ENCODE results near the gene POLDIP2.
A peak's percentile ranks its signal among the peaks of the same experiment; 100 is the strongest.

The POLDIP2 gene

DNA sequence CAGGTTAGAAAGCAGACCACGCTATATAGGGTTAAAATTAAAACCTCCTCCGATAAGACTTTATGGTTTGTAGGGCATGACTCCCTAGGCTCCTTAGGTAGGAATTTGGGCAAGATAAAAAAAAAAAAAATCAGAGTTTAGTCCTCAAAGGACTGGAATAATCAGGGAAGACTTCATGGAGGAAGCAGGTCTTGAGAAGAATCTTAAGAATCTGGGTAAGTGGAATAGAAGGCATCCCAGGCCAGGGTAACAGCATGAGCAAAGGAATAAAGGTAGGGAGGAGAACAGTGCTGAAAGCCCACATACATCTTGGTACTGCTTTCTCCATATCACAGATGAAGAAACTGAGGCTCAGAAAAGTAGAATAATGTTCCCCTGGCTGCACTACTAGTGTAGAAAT lies 33.2 kb upstream of the POLDIP2 start:
- H3K9me3 ChIP-seq (ENCODE audit: control insufficient read depth in 2 of 2, low read length in 2 of 2), result no peaks in the 10 kb centered on the region
- H3K4me1 ChIP-seq (ENCODE audit: control insufficient read depth, insufficient read depth, low read length), result no peaks in the 10 kb centered on the region
- peaks cover 25 to 30% of the 10 kb centered on the region in 2 donors for H3K36me3 ChIP-seq (ENCODE audit: control insufficient read depth in 2 of 2, insufficient read depth in 2 of 2, low read length in 2 of 2)
- no peak overlapping the region for H3K27ac ChIP-seq (ENCODE audit: low read length)
- no peaks in the 10 kb centered on the region for H3K27me3 ChIP-seq (ENCODE audit: control insufficient read depth in 1 of 2, insufficient read depth in 2 of 2, low read length in 2 of 2)
- H3K4me3 ChIP-seq (ENCODE audit: low read length in 2 of 2), result no peak overlapping the region
- no peak overlapping the region for H3K9ac ChIP-seq (ENCODE audit: low read length in 2 of 2)

DNA sequence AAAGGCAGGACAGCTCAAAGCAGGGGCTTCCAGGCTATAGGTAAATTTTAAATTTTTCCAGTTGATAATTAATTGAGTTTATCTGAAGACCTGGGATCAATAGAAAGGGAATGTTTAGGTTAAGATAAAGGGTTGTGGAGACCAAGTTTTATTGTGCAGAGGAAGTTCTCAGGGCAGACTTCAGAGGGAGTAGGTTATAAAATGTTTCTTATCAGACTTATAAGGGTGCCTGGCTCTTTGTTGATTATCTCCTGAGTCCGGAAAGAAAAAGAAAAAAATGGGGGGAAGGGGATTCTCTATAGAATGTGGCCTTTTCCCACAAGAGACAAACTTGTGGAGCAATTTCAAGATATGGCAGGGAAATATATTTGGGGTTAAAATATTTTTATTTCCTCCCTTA lies 32.8 kb upstream of the POLDIP2 start:
- Histone ChIP-seq H3K27me3 (ENCODE audit: control insufficient read depth in 1 of 2, insufficient read depth in 2 of 2, low read length in 2 of 2) (no peaks in the 10 kb centered on the region), H3K9me3 (ENCODE audit: control insufficient read depth in 2 of 2, low read length in 2 of 2) (no peaks in the 10 kb centered on the region), H3K36me3 (ENCODE audit: control insufficient read depth in 2 of 2, insufficient read depth in 2 of 2, low read length in 2 of 2) (peaks cover 25 to 30% of the 10 kb centered on the region in 2 donors), H3K4me3 (ENCODE audit: low read length in 2 of 2) (no peak overlapping the region), H3K27ac (ENCODE audit: low read length) (no peak overlapping the region), H3K9ac (ENCODE audit: low read length in 2 of 2) (no peak overlapping the region), H3K4me1 (ENCODE audit: control insufficient read depth, insufficient read depth, low read length) (no peaks in the 10 kb centered on the region)

DNA sequence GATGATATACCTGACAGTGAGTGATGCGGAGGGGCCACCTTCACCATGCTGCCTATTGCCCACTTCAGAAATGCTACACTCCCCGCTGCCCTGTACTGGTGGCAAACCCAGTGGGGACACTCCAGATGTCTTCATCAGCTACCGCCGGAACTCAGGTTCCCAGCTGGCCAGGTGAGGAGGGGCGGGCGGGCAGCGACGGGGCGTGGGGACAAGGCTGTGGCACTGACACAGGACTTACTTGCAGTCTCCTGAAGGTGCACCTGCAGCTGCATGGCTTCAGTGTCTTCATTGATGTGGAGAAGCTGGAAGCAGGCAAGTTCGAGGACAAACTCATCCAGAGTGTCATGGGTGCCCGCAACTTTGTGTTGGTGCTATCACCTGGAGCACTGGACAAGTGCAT lies 30.8 kb upstream of the POLDIP2 start:
- H3K36me3 ChIP-seq (ENCODE audit: control insufficient read depth in 2 of 2, insufficient read depth in 2 of 2, low read length in 2 of 2), result peaks cover 25 to 28% of the 10 kb centered on the region in 2 donors
- no peak overlapping the region for H3K27ac ChIP-seq (ENCODE audit: low read length)
- peaks cover 3% of the 10 kb centered on the region for H3K4me1 ChIP-seq (ENCODE audit: control insufficient read depth, insufficient read depth, low read length)
- H3K9ac ChIP-seq (ENCODE audit: low read length in 2 of 2), result no peak overlapping the region
- H3K27me3 ChIP-seq (ENCODE audit: control insufficient read depth in 1 of 2, insufficient read depth in 2 of 2, low read length in 2 of 2), result no peaks in the 10 kb centered on the region
- H3K9me3 ChIP-seq (ENCODE audit: control insufficient read depth in 2 of 2, low read length in 2 of 2), result no peaks in the 10 kb centered on the region
- H3K4me3 ChIP-seq (ENCODE audit: low read length in 2 of 2), result no peak overlapping the region

DNA sequence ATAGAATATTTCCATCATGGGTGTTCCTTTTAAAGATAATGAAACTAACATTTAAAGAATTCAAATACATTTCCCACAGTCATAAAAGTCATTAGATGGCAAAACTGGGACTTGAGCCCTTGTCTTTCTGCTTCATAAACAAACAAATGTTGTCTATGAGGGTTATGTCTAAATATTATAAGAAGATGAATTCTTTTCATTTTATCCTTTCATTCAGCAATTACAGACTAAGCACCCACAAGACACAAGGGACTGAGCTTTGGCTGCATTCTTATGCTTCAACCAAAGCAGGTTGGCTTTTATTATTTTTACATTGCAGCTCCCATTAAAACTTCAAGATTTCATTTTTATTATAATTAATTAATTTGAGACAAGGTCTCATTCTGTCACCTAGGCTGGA lies 29.1 kb upstream of the POLDIP2 start:
- H3K4me1 ChIP-seq (ENCODE audit: control insufficient read depth, insufficient read depth, low read length), result peaks cover 6% of the 10 kb centered on the region
- H3K27ac ChIP-seq (ENCODE audit: low read length), result no peak overlapping the region
- H3K9ac ChIP-seq (ENCODE audit: low read length in 2 of 2), result no peak overlapping the region
- H3K27me3 ChIP-seq (ENCODE audit: control insufficient read depth in 1 of 2, insufficient read depth in 2 of 2, low read length in 2 of 2), result no peaks in the 10 kb centered on the region
- peaks cover 19 to 20% of the 10 kb centered on the region in 2 donors for H3K36me3 ChIP-seq (ENCODE audit: control insufficient read depth in 2 of 2, insufficient read depth in 2 of 2, low read length in 2 of 2)
- no peaks in the 10 kb centered on the region for H3K9me3 ChIP-seq (ENCODE audit: control insufficient read depth in 2 of 2, low read length in 2 of 2)
- H3K4me3 ChIP-seq (ENCODE audit: low read length in 2 of 2), result no peak overlapping the region

DNA sequence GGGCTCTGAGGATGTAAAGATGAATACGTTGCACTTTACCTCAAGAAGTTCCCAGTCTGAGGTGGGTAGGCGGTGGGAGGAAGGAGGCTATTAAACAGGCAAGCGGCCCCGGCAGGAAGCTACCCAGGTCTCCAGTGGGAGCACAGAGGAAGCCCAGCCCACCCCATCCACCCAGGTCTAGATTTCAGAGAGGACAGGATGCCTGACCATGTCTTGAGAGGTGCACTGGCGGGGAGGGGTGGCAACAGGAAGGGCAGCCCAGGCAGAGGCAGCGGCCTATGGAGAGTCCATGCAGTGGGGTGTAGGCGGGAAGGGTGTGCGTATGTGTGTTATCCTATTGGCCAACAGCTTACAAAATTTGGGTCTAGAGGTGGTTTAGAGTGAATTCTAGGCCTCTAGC lies 28.1 kb upstream of the POLDIP2 start:
- Histone ChIP-seq H3K36me3 (ENCODE audit: control insufficient read depth in 2 of 2, insufficient read depth in 2 of 2, low read length in 2 of 2) (peaks cover 12% of the 10 kb centered on the region in 2 donors), H3K9me3 (ENCODE audit: control insufficient read depth in 2 of 2, low read length in 2 of 2) (no peaks in the 10 kb centered on the region), H3K27ac (ENCODE audit: low read length) (no peak overlapping the region), H3K9ac (ENCODE audit: low read length in 2 of 2) (no peak overlapping the region), H3K4me3 (ENCODE audit: low read length in 2 of 2) (no peak overlapping the region), H3K4me1 (ENCODE audit: control insufficient read depth, insufficient read depth, low read length) (peaks cover 8% of the 10 kb centered on the region), H3K27me3 (ENCODE audit: control insufficient read depth in 1 of 2, insufficient read depth in 2 of 2, low read length in 2 of 2) (no peaks in the 10 kb centered on the region)

DNA sequence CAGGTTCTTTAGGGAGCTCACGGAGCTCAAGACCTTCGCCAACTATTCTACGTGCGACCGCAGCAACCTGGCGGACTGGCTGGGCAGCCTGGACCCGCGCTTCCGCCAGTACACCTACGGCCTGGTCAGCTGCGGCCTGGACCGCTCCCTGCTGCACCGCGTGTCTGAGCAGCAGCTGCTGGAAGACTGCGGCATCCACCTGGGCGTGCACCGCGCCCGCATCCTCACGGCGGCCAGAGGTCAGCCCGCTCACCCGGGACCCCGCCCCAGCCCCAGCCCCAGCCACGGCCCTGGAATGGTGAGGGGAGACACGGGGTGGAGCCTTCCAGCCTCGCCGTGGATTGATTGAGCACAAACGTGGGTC lies 27.7 kb upstream of the POLDIP2 start:
- peak overlapping the region; percentile 12 to 59 for H3K4me3 ChIP-seq (ENCODE audit: low read length in 2 of 2)
- H3K27me3 ChIP-seq (ENCODE audit: control insufficient read depth in 1 of 2, insufficient read depth in 2 of 2, low read length in 2 of 2), result no peaks in the 10 kb centered on the region
- no peaks in the 10 kb centered on the region for H3K9me3 ChIP-seq (ENCODE audit: control insufficient read depth in 2 of 2, low read length in 2 of 2)
- no peak overlapping the region for H3K27ac ChIP-seq (ENCODE audit: low read length)
- no peak overlapping the region for H3K9ac ChIP-seq (ENCODE audit: low read length in 2 of 2)
- peaks cover 8% of the 10 kb centered on the region for H3K4me1 ChIP-seq (ENCODE audit: control insufficient read depth, insufficient read depth, low read length)
- H3K36me3 ChIP-seq (ENCODE audit: control insufficient read depth in 2 of 2, insufficient read depth in 2 of 2, low read length in 2 of 2), result peaks cover 8 to 12% of the 10 kb centered on the region in 2 donors

DNA sequence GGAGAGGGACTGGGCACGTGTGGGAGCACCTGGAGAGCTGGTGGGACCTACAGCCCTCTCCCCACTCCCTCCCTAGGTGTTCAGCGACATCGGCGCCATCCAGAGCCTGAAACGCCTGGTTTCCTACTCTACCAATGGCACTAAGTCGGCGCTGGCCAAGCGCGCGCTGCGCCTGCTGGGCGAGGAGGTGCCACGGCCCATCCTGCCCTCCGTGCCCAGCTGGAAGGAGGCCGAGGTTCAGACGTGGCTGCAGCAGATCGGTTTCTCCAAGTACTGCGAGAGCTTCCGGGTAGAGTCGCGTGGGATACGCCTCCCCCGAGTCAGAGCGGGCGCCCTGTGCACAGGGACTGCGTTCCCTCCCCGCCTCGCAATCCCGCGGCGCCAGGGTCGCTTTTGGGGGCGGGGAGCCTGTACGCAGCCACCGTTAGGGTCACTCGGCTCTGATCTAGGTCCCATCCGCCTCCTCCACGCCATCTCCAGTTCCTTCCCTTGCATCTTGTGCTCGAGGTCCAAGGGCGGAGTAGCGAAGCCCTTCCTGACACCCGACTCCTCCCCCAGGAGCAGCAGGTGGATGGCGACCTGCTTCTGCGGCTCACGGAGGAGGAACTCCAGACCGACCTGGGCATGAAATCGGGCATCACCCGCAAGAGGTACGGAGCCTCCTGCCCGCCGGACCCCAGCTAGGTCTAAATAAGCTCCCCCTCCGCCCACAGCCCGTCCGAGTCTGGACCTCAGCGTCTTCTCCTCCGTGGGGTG lies 27.1 kb upstream of the POLDIP2 start:
- Histone ChIP-seq H3K4me3 (ENCODE audit: low read length in 2 of 2) (peak overlapping the region; percentile 12 to 59), H3K27ac (ENCODE audit: low read length) (no peak overlapping the region), H3K9ac (ENCODE audit: low read length in 2 of 2) (peak overlapping the region in 1 of 2 donors; percentile 21), H3K9me3 (ENCODE audit: control insufficient read depth in 2 of 2, low read length in 2 of 2) (no peaks in the 10 kb centered on the region), H3K4me1 (ENCODE audit: control insufficient read depth, insufficient read depth, low read length) (peaks cover 8% of the 10 kb centered on the region), H3K27me3 (ENCODE audit: control insufficient read depth in 1 of 2, insufficient read depth in 2 of 2, low read length in 2 of 2) (no peaks in the 10 kb centered on the region), H3K36me3 (ENCODE audit: control insufficient read depth in 2 of 2, insufficient read depth in 2 of 2, low read length in 2 of 2) (peaks cover 4 to 12% of the 10 kb centered on the region in 2 donors)

DNA sequence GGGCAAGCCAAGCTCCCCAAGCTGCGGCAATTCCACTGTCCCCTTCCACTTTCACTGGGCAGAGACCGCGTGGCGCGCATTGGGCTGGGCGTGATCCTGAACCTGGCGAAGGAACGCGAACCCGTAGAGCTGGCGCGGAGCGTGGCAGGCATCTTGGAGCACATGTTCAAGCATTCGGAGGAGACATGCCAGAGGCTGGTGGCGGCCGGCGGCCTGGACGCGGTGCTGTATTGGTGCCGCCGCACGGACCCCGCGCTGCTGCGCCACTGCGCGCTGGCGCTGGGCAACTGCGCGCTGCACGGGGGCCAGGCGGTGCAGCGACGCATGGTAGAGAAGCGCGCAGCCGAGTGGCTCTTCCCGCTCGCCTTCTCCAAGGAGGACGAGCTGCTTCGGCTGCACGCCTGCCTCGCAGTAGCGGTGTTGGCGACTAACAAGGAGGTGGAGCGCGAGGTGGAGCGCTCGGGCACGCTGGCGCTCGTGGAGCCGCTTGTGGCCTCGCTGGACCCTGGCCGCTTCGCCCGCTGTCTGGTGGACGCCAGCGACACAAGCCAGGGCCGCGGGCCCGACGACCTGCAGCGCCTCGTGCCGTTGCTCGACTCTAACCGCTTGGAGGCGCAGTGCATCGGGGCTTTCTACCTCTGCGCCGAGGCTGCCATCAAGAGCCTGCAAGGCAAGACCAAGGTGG lies 24.0 kb upstream of the POLDIP2 start:
- Histone ChIP-seq H3K9ac (ENCODE audit: low read length in 2 of 2) (no peak overlapping the region), H3K27me3 (ENCODE audit: control insufficient read depth in 1 of 2, insufficient read depth in 2 of 2, low read length in 2 of 2) (no peaks in the 10 kb centered on the region), H3K4me1 (ENCODE audit: control insufficient read depth, insufficient read depth, low read length) (peaks cover 8% of the 10 kb centered on the region), H3K27ac (ENCODE audit: low read length) (no peak overlapping the region), H3K9me3 (ENCODE audit: control insufficient read depth in 2 of 2, low read length in 2 of 2) (no peaks in the 10 kb centered on the region), H3K4me3 (ENCODE audit: low read length in 2 of 2) (peak overlapping the region in 1 of 2 donors; percentile 8), H3K36me3 (ENCODE audit: control insufficient read depth in 2 of 2, insufficient read depth in 2 of 2, low read length in 2 of 2) (no peaks in the 10 kb centered on the region)

DNA sequence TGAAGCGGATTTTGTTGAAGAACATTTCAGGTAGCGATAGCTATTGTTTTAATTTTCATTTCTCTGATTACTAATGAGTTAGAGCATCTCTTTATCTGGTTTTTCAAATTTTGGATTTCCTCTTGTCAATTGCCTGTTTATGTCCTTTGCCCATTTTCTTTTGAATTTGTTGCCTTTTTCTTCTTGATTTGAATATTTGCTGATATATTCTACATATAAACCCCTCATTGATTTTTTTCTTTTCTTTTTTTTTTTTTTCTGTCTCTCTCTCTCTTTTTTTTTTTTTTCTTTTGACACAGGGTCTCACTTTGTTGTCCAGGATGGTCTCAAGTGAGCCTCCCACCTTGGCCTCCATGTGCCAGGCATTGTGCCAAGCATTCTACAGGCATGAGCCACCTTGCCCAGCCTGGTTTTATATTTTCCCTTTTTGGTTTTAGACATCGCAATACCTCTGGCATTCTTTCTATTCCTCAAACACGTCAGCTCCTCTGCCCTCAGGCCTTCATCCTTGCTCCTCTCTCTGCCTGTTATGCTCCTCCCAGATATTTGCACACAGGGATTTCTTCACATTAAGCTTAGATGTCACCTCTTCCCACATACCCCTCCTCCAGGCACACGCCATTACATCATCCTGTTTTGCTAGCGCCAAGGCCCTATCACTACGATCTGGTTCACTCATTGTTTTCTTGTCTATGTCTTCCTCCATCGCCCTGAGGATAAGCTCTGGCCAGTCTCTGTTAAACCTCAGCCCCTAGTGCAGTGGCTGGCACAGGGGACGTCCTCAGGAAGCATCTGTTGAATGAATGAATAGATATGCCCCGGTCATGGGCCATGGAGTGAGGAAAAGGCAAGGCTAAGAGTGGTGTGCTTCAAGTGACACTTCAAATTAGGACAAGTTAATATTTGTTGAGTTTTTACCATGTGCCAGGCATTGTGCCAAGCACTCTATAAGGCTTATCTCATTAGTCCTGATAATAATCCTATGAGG lies 22.8 kb upstream of the POLDIP2 start:
- Histone ChIP-seq H3K4me3 (ENCODE audit: low read length in 2 of 2) (no peak overlapping the region), H3K27me3 (ENCODE audit: control insufficient read depth in 1 of 2, insufficient read depth in 2 of 2, low read length in 2 of 2) (no peaks in the 10 kb centered on the region), H3K27ac (ENCODE audit: low read length) (no peak overlapping the region), H3K4me1 (ENCODE audit: control insufficient read depth, insufficient read depth, low read length) (peaks cover 8% of the 10 kb centered on the region), H3K36me3 (ENCODE audit: control insufficient read depth in 2 of 2, insufficient read depth in 2 of 2, low read length in 2 of 2) (no peaks in the 10 kb centered on the region), H3K9ac (ENCODE audit: low read length in 2 of 2) (no peak overlapping the region), H3K9me3 (ENCODE audit: control insufficient read depth in 2 of 2, low read length in 2 of 2) (no peaks in the 10 kb centered on the region)

DNA sequence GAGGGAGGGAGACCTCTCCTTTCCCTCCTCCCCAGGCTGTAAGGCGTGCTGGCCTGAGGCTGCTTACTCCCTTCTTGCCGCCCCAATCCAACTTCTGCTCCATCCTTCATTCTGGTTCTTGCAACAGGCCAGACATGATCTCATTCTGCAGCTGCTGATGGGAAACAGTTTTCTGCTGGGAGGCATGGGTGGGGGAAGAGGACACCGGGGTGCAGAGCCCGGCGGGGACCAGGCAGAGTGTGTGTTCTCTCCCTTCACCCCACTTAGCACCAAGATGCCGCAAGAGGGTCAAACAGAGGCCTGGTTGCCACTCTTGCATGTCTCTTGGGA lies 15.6 kb upstream of the POLDIP2 start:
- Histone ChIP-seq H3K9ac (ENCODE audit: low read length in 2 of 2) (peak overlapping the region in 1 of 2 donors; percentile 65), H3K27ac (ENCODE audit: low read length) (no peak overlapping the region), H3K4me1 (ENCODE audit: control insufficient read depth, insufficient read depth, low read length) (peaks cover 25% of the 10 kb centered on the region), H3K4me3 (ENCODE audit: low read length in 2 of 2) (peak overlapping the region; percentile 79 to 80), H3K27me3 (ENCODE audit: control insufficient read depth in 1 of 2, insufficient read depth in 2 of 2, low read length in 2 of 2) (no peaks in the 10 kb centered on the region), H3K9me3 (ENCODE audit: control insufficient read depth in 2 of 2, low read length in 2 of 2) (no peaks in the 10 kb centered on the region), H3K36me3 (ENCODE audit: control insufficient read depth in 2 of 2, insufficient read depth in 2 of 2, low read length in 2 of 2) (no peaks in the 10 kb centered on the region)
